Neural cell (in vitro differentiated cells): ENCODE results near the gene SPATS2.

Source experiments
- RAD21 ChIP-seq: fragments of 450-650 bp; conservative IDR thresholded peaks from 2 replicates; pipeline ENCODE4 v1.6.1; 2014; ENCODE audit warnings: antibody characterized with exemption, mild to moderate bottlenecking, moderate library complexity
- TF ChIP-seq, protein P1 (sequence below): fragments of 450-650 bp; IDR thresholded peaks from 2 replicates; pipeline ENCODE4 v1.5.1; 2014; ENCODE audit warnings: antibody characterized with exemption, mild to moderate bottlenecking, moderate library complexity; ENCODE audit not compliant: poor library complexity, severe bottlenecking

DNA sequence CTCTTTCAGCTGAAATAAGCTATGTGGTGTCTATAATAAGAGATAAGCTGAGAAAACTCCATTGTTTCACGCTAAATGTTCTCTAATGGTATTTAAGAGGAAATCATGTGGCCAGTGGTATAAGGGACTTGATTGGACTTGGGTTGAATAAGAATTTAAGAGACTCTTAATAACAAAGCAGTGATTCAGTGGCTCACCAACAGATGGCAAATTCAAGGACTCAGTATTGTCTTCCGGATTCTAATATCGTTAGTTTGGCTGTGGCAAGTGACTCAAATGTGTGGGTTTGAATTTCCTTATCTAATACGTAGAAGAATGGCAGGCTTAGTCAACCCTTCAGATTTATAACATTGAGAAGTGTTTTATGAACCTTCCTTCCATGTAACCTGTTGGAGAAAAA, 122.5 kb downstream of the SPATS2 start:
- TF ChIP-seq RAD21 = no peak
- TF ChIP-seq, protein P1, sequence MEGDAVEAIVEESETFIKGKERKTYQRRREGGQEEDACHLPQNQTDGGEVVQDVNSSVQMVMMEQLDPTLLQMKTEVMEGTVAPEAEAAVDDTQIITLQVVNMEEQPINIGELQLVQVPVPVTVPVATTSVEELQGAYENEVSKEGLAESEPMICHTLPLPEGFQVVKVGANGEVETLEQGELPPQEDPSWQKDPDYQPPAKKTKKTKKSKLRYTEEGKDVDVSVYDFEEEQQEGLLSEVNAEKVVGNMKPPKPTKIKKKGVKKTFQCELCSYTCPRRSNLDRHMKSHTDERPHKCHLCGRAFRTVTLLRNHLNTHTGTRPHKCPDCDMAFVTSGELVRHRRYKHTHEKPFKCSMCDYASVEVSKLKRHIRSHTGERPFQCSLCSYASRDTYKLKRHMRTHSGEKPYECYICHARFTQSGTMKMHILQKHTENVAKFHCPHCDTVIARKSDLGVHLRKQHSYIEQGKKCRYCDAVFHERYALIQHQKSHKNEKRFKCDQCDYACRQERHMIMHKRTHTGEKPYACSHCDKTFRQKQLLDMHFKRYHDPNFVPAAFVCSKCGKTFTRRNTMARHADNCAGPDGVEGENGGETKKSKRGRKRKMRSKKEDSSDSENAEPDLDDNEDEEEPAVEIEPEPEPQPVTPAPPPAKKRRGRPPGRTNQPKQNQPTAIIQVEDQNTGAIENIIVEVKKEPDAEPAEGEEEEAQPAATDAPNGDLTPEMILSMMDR = no peak
